Measurements from ENCODE around the gene FYB1.
"Not testable (repeated sequence)": the region's sequence is repeated elsewhere in the genome, so short reads cannot be mapped to it uniquely, and the experiment has no call there.

The FYB1 gene

GRCh38 chr5:39219437-39219836 lies at the start of gene FYB1:
Gene FYB1, minus strand, starts transcription at chr5:39219563. Its CDS starts 16,603 bp downstream, at chr5:39202960.
- DNase-seq = no peak

- DNase-seq = no peak
These were observed 47.8 kb upstream of the FYB1 start for GRCh38 chr5:39267186-39267585.

GRCh38 chr5:39266442-39266841 lies 47.1 kb upstream of the FYB1 start:
- no peak for DNase-seq

- DNase-seq = no peak
These were observed 45.2 kb upstream of the FYB1 start for GRCh38 chr5:39264528-39264927.

GRCh38 chr5:39262981-39263380 lies 43.6 kb upstream of the FYB1 start:
- DNase-seq = no peak

GRCh38 chr5:39260095-39260494 lies 40.7 kb upstream of the FYB1 start:
- no peak for DNase-seq

GRCh38 chr5:39257554-39257953 lies 38.2 kb upstream of the FYB1 start:
- DNase-seq = no peak

- DNase-seq = no peak
These were observed 37.3 kb upstream of the FYB1 start for GRCh38 chr5:39256477-39257235.

GRCh38 chr5:39255406-39255805 lies 36.0 kb upstream of the FYB1 start:
- DNase-seq = no peak

GRCh38 chr5:39254671-39255070 lies 35.3 kb upstream of the FYB1 start:
- DNase-seq = no peak

- no peak for DNase-seq
These were observed 33.8 kb upstream of the FYB1 start for GRCh38 chr5:39253196-39253595.

- DNase-seq = no peak
These were observed 30.4 kb upstream of the FYB1 start for GRCh38 chr5:39249564-39250274.

GRCh38 chr5:39249069-39249468 lies 29.7 kb upstream of the FYB1 start:
- no peak for DNase-seq

GRCh38 chr5:39240750-39241149 lies 21.4 kb upstream of the FYB1 start:
- no peak for DNase-seq

GRCh38 chr5:39238366-39239105 lies 19.2 kb upstream of the FYB1 start:
- DNase-seq = no peak

GRCh38 chr5:39236718-39237117 lies 17.4 kb upstream of the FYB1 start:
- DNase-seq = no peak

- no peak for DNase-seq
These were observed 16.3 kb upstream of the FYB1 start for GRCh38 chr5:39235648-39236047.

- DNase-seq = not testable (repeated sequence)
These were observed 15.1 kb upstream of the FYB1 start for GRCh38 chr5:39234494-39234893.

- DNase-seq = no peak
These were observed 14.4 kb upstream of the FYB1 start for GRCh38 chr5:39233783-39234182.

GRCh38 chr5:39231705-39232525 lies 12.6 kb upstream of the FYB1 start:
- peak; percentile 69 for DNase-seq

- DNase-seq = no peak
These were observed 9.2 kb upstream of the FYB1 start for GRCh38 chr5:39228596-39228995.

GRCh38 chr5:39226558-39226957 lies 7.2 kb upstream of the FYB1 start:
- DNase-seq = no peak

- DNase-seq = no peak
These were observed 6.7 kb upstream of the FYB1 start for GRCh38 chr5:39226100-39226451.
